Neural progenitor cell (in vitro differentiated cells): ENCODE results near the gene GOSR2.

Experiments
- CTCF ChIP-seq: fragments of 200-600 bp; sonication (generic); IDR thresholded peaks from 2 replicates; pipeline ENCODE4 v1.5.1; 2017; ENCODE audit warnings: antibody characterized with exemption, mild to moderate bottlenecking
- EZH2 ChIP-seq: fragments of 200-600 bp; sonication (generic); IDR thresholded peaks from 2 replicates; pipeline ENCODE4 v1.6.1; 2017; ENCODE audit warnings: antibody characterized with exemption, mild to moderate bottlenecking, moderate library complexity

DNA sequence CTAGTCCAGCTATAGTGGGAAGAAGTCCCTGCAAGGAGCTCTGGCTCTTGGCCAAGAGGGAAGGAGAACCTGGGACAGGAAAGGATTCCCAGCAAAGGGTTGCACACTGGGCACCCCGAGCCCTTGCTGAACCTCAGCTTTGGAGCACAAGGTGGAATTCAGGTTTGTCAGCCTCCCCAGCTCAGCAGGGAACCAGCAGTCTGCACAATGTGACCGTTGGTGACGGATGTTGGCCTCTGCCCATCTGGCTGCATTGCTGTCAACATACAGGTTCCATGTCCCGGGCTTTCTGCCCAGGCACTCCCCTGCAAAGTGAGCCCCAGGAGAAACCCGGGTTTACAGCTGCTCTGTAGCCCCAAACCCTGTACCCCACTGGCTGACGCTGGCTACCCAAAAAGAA, 49.4 kb downstream of the GOSR2 start:
- TF ChIP-seq CTCF (no peak), EZH2 (no peak)
